ENCODE data around the gene ARL11. TPM values are rescaled to one million over a fixed set of nuclear protein-coding genes. Genes with fewer than 3 reads are reported as not detected.

ARL11 gene
- total RNA-seq, 1 donor from 2014 or later: not detected

GRCh38 chr13:49654011-49654410, 25.7 kb downstream of the ARL11 start:
- H3K4me3 Mint-ChIP-seq (ENCODE audit: unreplicated experiment): no peak overlapping the region
- H3K27ac Mint-ChIP-seq (ENCODE audit: unreplicated experiment): no peak overlapping the region
- peaks cover 12% of the 10 kb centered on the region for H3K36me3 Mint-ChIP-seq (ENCODE audit: low read depth, unreplicated experiment)
- no peaks in the 10 kb centered on the region for H3K9me3 Mint-ChIP-seq (ENCODE audit: unreplicated experiment)
- no peaks in the 10 kb centered on the region for H4K20me1 ChIP-seq (ENCODE audit: insufficient read depth, low read length)
- H3K9me3 ChIP-seq (ENCODE audit: insufficient read depth, low read depth, low read length): no peaks in the 10 kb centered on the region
- no peak overlapping the region for H3K9ac ChIP-seq (ENCODE audit: low read length)
- H2AFZ ChIP-seq (ENCODE audit: low read depth, low read length): no peak overlapping the region
- DNase-seq (ENCODE audit: low read depth) (no peak), FAIRE-seq (no peak)
- H3K4me1 ChIP-seq (ENCODE audit: insufficient read depth, low read length): no peaks in the 10 kb centered on the region
- H3K4me2 ChIP-seq (ENCODE audit: low read length): no peak overlapping the region
- H3K4me1 Mint-ChIP-seq (ENCODE audit: low read depth, unreplicated experiment): no peaks in the 10 kb centered on the region
- no peak overlapping the region for H3K27ac ChIP-seq (ENCODE audit: low read depth, low read length)
- TF ChIP-seq EZH2 (IDR thresholded peaks at IDR 0.05; ENCODE audit: insufficient read depth, low read length) (no peak), CTCF (IDR thresholded peaks at IDR 0.05; ENCODE audit: insufficient read depth, low read depth, low read length) (no peak)
- H3K79me2 ChIP-seq (ENCODE audit: insufficient read depth, low read length): no peaks in the 10 kb centered on the region
- no peak overlapping the region for H3K4me3 ChIP-seq (ENCODE audit: insufficient read depth, low read depth, low read length)
- H3K27me3 ChIP-seq (ENCODE audit: insufficient read depth, low read length): no peaks in the 10 kb centered on the region
- no peaks in the 10 kb centered on the region for H3K36me3 ChIP-seq (ENCODE audit: insufficient read depth, low read length)
- H3K27me3 Mint-ChIP-seq (ENCODE audit: low read depth, unreplicated experiment): no peaks in the 10 kb centered on the region

GRCh38 chr13:49655906-49656305, 27.6 kb downstream of the ARL11 start:
- H3K27me3 ChIP-seq (ENCODE audit: insufficient read depth, low read length): no peaks in the 10 kb centered on the region
- H3K9ac ChIP-seq (ENCODE audit: low read length): no peak overlapping the region
- Mint-ChIP-seq H3K27me3 (ENCODE audit: low read depth, unreplicated experiment) (no peaks in the 10 kb centered on the region), H3K9me3 (ENCODE audit: unreplicated experiment) (no peaks in the 10 kb centered on the region), H3K4me1 (ENCODE audit: low read depth, unreplicated experiment) (no peaks in the 10 kb centered on the region), H3K27ac (ENCODE audit: unreplicated experiment) (no peak overlapping the region), H3K4me3 (ENCODE audit: unreplicated experiment) (no peak overlapping the region), H3K36me3 (ENCODE audit: low read depth, unreplicated experiment) (peaks cover 12% of the 10 kb centered on the region)
- FAIRE-seq (no peak), DNase-seq (ENCODE audit: low read depth) (no peak)
- no peaks in the 10 kb centered on the region for H3K9me3 ChIP-seq (ENCODE audit: insufficient read depth, low read depth, low read length)
- no peak overlapping the region for H2AFZ ChIP-seq (ENCODE audit: low read depth, low read length)
- no peaks in the 10 kb centered on the region for H4K20me1 ChIP-seq (ENCODE audit: insufficient read depth, low read length)
- TF ChIP-seq EZH2 (IDR thresholded peaks at IDR 0.05; ENCODE audit: insufficient read depth, low read length) (no peak), CTCF (IDR thresholded peaks at IDR 0.05; ENCODE audit: insufficient read depth, low read depth, low read length) (no peak)
- H3K4me2 ChIP-seq (ENCODE audit: low read length): no peak overlapping the region
- H3K4me3 ChIP-seq (ENCODE audit: insufficient read depth, low read depth, low read length): no peak overlapping the region
- H3K4me1 ChIP-seq (ENCODE audit: insufficient read depth, low read length): no peaks in the 10 kb centered on the region
- H3K79me2 ChIP-seq (ENCODE audit: insufficient read depth, low read length): no peaks in the 10 kb centered on the region
- H3K27ac ChIP-seq (ENCODE audit: low read depth, low read length): no peak overlapping the region
- H3K36me3 ChIP-seq (ENCODE audit: insufficient read depth, low read length): no peaks in the 10 kb centered on the region

GRCh38 chr13:49657241-49657641, 28.9 kb downstream of the ARL11 start:
- no peaks in the 10 kb centered on the region for H3K9me3 Mint-ChIP-seq (ENCODE audit: unreplicated experiment)
- no peak overlapping the region for H3K9ac ChIP-seq (ENCODE audit: low read length)
- peaks cover 5% of the 10 kb centered on the region for H3K36me3 ChIP-seq (ENCODE audit: insufficient read depth, low read length)
- no peak overlapping the region for H2AFZ ChIP-seq (ENCODE audit: low read depth, low read length)
- no peaks in the 10 kb centered on the region for H3K27me3 ChIP-seq (ENCODE audit: insufficient read depth, low read length)
- H3K27ac Mint-ChIP-seq (ENCODE audit: unreplicated experiment): no peak overlapping the region
- H3K4me3 Mint-ChIP-seq (ENCODE audit: unreplicated experiment): no peak overlapping the region
- H3K4me3 ChIP-seq (ENCODE audit: insufficient read depth, low read depth, low read length): no peak overlapping the region
- DNase-seq (ENCODE audit: low read depth) (no peak), FAIRE-seq (no peak)
- H3K27ac ChIP-seq (ENCODE audit: low read depth, low read length): no peak overlapping the region
- H4K20me1 ChIP-seq (ENCODE audit: insufficient read depth, low read length): no peaks in the 10 kb centered on the region
- H3K36me3 Mint-ChIP-seq (ENCODE audit: low read depth, unreplicated experiment): peaks cover 12% of the 10 kb centered on the region
- no peaks in the 10 kb centered on the region for H3K9me3 ChIP-seq (ENCODE audit: insufficient read depth, low read depth, low read length)
- no peak for TF ChIP-seq CTCF (IDR thresholded peaks at IDR 0.05; ENCODE audit: insufficient read depth, low read depth, low read length)
- no peaks in the 10 kb centered on the region for H3K4me1 Mint-ChIP-seq (ENCODE audit: low read depth, unreplicated experiment)
- no peaks in the 10 kb centered on the region for H3K79me2 ChIP-seq (ENCODE audit: insufficient read depth, low read length)
- no peak overlapping the region for H3K4me2 ChIP-seq (ENCODE audit: low read length)
- H3K4me1 ChIP-seq (ENCODE audit: insufficient read depth, low read length): no peaks in the 10 kb centered on the region
- no peaks in the 10 kb centered on the region for H3K27me3 Mint-ChIP-seq (ENCODE audit: low read depth, unreplicated experiment)

Data from astrocyte (in vitro differentiated cells and primary cell).